Measurements from ENCODE around the gene EXOG.
A peak's percentile ranks its signal among the peaks of the same experiment; 100 is the strongest.

The EXOG gene

DNA sequence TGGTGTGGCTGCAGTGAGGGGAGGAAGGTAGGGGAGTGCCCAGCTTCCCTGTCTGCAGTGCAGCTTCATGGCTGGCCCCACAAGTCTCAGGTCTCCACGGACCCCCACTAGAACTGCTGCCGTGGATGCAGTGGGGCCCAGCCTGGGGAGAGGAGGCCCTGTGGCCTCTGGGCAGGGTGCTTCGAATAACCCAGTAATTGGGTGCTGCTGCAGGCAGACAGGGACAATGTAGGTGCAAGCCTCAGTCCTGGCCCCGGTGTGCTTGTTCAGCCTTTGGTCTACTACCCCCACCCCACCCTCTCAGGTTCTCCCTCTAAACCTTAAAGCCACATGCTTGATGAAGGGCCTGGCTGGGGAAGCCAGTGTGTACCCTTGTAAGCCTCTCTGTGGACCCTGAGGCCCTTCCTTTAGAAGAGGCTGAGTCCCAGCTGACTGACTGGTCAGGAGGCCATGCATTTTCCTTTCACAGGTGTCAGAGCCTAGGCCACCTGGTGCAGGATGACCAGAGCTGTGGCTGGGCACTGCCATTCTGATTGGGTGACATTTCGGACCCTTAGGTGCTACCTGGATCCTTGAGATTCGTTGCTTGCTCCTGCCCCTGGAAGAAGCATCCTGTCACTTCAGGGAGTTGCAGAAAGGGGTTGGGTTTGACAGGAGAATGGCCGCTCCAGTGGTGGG, 21.1 kb upstream of the EXOG start:
- DNase-seq, result no peak

DNA sequence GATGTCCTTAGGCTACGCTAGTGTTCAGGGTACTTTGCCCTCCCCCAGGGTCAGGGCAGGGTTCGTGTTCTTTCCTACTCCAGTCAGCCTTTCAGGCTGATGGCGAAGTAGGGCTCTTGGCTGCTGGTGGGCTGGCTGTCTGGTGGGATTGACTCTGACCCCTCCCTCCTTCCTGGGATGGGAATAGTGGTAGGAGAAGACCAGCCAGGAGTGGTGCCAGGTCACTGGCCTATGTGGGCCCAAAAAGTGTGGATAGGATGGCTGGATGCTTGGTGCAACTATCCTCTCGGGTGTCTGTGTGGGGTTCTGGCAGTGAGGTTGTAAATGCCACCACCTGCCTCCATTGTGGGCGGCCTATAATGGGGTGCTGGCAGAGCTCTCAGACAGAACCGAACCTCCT, 20.4 kb upstream of the EXOG start:
- DNase-seq, result no peak

DNA sequence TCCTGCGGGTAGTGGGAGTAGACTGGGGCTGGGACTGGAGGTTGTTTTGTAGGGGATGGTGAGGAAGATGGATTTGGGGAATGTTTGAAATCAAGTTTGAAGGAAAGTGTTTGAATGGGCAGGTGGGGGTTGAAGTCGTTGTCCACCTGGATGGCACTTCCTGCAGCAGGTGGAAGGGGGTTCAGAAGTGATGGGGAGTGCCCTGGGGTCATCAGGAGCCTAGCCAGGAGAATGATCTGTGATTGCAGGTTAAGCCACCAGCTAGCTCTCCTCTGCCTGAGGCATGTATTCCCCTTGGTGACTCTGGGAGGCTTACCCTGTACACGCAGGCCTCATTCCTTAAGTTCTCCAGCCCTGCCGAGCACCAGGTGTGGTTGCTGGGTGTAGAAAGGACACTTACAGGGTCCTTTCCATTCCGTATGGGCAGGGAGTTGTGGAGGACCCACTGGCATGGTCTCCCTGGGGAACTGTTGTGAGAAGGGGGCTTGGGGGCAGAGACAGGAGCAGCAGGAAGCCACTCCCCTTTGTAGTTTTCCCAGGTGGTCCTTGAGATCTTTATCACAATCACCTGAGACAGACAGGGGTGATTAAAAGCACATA, 19.9 kb upstream of the EXOG start:
- no peak for DNase-seq

DNA sequence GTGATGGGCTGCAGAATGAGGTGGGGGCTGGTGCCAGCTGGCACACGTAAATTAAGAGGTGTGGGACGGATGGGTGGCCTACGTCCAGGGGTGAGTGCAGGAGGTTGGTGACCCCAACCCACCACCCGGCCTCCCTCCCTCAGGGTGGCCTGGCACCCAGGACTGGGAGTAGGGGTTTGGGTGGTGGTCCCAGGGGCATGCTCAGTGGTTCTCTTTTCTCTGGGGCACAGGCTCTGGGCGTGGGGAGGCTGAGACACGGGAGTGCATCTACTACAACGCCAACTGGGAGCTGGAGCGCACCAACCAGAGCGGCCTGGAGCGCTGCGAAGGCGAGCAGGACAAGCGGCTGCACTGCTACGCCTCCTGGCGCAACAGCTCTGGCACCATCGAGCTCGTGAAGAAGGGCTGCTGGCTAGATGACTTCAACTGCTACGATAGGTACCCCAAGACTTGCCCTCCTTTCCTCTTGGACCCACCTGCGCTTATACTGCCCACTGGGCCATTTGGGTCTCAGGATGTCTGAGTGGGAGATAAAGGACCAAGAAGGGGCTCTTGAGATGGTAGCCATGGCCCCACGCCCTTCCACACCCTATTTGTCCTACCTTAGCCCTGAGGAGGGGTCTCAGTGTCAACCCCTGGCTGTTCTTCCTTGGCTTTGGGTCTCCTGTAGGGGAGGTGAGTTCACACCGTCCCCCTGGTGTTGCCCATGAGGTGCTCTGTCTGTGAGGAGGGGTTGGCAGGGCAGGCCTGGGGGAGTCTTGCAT, 18.9 kb upstream of the EXOG start:
- DNase-seq, result no peak

DNA sequence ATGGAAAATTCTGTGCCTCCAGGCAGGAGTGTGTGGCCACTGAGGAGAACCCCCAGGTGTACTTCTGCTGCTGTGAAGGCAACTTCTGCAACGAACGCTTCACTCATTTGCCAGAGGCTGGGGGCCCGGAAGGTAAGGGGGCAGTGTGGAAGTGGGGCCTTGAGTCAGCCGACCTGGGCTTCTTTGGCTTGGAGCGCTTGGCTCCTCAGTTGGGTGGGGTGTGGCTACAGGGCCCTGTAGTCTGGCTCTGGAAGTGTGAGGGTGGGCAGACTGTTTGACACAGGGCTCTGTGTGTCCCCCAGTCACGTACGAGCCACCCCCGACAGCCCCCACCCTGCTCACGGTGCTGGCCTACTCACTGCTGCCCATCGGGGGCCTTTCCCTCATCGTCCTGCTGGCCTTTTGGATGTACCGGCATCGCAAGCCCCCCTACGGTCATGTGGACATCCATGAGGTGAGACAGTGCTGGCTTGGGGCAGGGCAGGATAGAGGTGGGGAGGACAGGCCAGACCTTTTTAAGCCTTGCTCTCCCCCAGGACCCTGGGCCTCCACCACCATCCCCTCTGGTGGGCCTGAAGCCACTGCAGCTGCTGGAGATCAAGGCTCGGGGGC, 18.2 kb upstream of the EXOG start:
- no peak for DNase-seq

DNA sequence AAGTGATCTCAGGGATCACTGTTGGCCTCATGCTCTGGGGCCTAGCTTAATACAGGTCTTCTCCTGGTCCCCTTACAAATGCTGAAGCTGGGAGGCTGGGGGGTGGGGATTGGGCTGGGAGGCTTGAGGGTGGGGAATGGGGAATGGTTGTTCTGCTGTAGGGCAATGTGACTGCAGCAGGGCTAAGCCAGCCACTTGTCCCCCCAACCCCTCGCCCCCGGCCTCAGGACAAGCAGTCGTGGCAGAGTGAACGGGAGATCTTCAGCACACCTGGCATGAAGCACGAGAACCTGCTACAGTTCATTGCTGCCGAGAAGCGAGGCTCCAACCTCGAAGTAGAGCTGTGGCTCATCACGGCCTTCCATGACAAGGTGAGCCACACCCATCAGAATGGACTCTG, 17.2 kb upstream of the EXOG start:
- no peak for DNase-seq

DNA sequence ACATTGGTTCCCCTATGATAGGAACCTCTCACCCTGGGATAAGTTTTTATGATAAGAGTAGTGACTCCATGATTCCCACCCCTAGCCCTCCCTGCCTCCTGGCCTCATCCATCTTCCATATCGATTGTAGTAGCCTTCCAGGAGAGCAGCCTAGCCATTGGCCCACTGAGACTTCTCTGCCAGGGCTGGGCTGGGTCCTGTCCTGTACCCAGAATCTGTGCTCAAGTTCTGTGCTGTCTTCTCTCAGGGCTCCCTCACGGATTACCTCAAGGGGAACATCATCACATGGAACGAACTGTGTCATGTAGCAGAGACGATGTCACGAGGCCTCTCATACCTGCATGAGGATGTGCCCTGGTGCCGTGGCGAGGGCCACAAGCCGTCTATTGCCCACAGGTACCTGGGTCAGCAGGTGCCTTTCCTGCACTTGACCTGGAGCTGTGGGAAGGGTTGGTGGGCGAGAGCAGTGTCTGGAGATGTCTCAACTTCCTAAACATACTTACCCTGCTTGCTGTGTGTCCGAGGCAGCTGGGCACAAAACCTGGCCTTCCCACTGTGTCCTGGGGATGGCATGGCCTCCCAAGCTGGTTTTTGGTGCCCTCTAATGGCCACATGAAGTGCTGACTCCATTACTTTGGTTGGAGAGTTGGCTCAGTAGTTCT, 16.6 kb upstream of the EXOG start:
- DNase-seq, result peak; percentile 74

DNA sequence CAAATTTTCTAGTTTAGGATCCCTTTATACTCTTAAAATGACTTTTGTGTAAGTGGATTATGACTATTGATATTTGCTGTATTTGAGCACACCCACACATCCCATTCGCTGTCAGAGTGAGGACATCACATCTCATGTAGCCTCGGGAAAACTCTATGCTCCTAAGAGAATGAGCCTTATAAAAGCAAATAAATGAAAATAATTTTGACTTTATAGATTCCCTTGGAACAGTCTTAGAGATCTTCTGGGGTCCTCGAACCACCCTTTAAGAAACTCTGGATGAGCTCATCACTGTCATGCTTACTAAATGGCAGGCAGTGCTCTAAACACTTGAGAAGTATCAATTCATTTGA, 16.1 kb upstream of the EXOG start:
- no peak for DNase-seq

DNA sequence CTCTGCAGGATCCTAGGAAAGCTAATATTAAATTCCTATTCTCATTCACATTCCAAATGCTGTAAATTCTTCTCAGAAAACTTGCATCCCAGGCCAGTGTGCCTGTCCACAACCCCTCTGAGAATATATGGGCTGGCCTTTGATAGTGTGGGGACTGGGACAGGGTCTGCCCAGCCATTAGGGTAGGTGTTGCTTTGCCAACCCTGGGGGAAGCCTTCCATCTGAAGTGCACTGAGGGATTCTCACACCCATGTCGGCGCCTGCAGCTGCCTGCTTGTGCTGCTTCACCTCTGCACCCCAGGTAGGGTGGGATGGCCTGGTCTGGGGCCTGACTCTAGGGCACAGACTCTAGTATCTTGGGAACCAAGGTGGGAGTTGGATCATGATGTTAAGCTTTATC, 15.2 kb upstream of the EXOG start:
- DNase-seq, result no peak

DNA sequence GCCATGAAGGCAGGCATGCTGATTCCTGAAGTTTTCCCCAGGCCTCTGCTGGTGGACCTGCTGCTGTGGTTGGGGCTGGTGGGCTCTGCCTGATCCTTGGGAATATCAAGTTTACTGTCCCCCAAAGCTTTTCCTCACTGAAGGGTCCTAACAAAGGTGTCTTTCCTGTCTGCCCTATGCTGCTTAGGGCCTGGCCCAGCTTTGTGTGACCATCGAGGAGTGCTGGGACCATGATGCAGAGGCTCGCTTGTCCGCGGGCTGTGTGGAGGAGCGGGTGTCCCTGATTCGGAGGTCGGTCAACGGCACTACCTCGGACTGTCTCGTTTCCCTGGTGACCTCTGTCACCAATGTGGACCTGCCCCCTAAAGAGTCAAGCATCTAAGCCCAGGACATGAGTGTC, 13.2 kb upstream of the EXOG start:
- no peak for DNase-seq

DNA sequence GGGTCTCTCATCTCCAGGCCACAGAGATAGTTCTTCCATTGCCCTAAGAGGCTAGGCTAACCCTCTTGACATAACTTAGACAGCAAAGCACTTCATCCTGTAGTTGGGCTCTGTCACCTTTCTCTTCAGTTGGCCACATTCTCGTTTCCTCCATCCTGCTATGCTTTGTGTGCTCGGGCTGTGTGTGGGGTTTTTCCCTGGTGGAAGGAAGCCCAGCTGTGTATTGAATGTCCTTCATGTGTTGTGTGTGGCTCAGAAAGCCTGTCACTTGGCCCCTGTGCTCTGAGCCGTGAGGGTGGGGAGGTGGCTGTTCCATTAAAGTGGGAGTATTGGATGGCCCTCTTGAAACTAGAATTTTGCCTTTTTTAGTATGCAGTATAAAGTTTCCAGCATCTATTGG, 8.8 kb upstream of the EXOG start:
- DNase-seq, result no peak

DNA sequence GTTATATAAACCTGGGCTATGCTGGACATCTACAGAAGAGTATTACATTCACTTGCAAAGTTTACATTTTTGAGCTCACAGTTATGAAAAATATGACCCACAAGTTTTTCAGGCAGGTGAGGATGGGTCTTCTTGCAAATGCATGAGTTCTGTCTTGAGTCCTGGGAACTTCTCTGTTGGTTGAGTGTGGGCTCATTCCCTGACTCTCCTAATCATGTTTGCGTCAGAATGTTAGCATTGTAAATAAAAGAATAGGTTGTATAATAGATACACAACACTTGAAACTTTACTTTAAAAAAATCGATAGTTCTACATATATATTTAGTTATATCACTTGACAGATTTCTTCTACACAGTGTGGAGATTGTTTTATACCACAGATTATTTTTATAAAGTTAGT, 7.2 kb upstream of the EXOG start:
- DNase-seq, result no peak

DNA sequence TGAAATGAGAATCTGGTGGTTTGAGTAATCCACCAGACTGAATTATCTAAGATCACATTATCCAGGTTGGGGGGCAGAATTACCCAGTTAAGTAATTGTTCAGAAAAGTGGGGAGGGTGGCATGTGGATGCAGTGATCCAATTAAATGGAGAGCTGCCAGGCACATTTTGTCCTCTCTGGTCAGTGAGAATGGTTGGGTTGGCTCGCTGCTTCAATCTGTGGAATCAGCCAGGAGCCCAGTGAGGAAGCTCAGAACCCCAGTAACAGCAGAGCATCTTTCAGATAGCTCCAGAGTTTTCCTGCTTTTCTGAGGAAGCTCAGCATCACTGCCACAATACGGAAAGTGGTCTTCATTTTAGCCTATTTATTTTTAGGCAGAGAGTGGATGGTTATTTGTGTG, 6.4 kb upstream of the EXOG start:
- no peak for DNase-seq

DNA sequence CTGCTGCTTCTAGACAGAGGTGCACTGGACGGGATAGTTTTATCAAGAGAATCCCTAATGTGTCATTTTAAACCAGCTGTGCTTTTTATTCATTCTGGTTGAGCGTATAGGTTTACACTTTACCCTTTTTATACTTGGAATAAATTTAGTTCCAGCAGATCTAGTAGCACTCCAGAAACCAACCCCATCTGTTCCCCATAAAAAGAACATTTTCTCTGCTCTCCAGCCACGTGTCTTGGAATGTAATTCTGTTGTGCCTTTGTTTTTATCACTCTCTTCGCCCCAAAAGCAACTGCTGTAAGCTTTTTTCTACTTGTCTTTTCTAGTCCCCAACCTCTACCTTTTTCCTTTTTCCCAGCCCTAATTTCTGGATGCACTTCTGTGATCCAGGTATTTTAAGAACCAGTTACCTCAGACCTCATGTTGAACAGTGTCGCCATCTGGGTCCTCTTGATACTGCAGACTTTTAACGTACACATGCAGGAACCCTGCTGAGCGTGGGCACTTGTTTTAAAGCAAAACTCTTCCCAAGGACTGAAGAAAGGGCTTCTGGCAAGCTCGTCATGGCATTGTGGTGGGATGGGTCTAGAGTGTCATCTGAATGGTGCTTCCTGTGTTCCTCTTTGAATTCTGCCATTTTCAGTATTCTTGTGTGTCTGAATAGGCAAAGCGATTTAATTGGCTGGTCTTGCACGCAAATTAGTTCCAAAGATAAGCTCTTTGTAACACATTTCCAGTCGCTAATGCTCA, 5.7 kb upstream of the EXOG start:
- no peak for DNase-seq

DNA sequence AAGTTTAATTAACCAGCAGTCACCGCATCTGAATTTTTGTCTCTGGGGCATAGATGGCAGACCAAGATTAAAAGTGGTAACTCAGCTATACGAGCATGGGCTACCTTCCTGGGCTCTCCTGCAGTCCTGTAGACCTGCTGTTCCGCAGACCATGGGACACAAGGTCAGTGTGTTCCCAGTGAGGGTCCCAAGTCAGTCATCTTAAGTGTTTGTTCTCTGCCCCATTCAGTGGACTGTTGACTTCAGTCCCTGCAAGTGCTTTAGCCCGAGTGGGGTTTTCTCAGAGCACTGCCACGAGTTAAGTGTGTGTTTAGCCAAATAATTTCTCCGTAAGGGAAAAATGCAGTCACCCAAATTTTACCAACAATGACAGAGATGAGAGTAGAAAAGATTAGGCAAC, 4.9 kb upstream of the EXOG start:
- no peak for DNase-seq

DNA sequence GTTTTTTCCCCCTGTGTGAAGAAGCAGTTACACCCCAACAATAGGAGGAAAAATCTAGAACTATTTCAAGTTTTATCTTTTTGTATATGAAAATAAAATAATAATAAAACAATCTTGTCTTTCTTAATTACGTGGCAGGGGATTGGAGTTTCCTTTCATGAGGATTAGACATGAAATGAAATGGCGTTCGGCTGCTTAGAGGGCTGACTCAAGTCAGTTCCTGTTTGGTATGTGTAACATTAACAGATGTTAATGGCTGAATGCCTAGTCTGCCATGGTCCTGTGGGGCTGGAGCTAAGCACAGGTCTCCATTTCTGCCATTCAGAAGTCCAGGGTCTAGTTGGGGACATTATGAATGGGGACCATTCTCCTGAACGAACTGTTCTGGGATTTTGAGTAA, 3.1 kb upstream of the EXOG start:
- DNase-seq, result no peak

DNA sequence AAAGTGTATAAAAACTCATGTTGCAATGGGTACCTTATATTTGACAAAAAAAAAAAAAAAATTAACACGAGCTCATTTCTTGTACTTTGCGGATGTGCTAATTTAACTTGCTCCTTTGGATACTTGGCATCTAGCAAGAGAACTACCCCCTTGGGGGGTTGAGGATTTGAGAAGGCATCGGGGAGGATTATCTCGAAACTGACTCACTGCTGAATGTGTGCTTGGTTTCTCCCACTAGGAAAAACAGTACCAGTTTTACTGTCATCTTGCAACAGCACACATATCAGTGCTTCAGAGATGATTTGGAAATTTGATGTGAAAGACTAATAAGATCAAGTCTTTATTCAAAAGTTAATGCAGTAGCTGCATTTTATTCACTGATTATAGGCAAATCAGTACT, 891 bp downstream of the EXOG start:
- no peak for DNase-seq

DNA sequence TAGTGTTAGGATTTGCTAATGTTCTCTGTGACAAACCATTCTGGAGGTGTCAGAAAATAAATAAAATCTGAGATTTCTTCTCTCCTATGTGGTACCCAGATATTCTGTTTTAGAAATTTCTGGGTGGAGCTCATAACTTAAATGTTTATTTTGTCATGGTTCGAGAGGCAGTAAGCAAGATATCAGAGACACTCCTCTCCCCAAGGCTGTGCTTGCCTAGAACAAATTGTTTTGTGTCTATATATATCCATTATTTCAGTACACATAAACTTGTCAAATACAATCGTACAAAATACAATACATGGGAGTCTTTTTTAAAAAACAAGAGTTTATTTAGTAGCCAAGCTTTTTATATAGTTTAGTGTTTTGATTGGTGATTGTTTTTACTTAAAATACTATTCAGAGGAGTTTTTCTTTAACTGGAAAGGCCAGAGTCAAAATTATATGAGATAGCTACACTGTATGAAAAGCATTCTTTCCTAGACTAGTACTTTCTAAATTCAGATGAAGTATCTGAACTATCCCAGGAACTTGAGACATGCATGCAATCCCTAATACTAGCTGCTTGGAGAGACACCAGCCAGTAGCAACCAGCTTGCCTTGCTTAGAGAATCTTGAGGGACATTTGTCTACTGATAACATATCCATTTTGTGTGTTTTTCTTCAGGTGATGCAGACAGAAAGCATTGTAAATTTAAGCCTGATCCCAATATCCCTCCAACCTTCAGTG, 4.7 kb downstream of the EXOG start:
- no peak for DNase-seq

DNA sequence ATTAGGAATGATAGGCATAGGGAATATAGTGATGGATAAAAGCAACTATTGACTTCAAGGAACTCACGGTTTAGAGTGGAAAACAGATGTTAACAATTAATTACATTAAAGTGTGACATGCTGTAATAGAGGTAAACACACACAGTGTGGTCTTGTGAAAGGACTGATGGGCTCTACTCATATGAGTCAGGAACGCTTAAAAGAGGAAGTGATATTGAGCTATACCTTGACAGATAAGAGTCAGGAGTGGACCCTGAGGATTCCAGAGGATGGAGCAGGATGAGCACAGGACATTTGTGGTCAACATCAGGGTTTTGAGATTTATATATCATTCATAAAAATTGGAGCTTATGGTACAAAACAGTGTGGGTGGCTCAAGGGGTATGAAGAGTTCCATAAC, 11.0 kb downstream of the EXOG start:
- no peak for DNase-seq

DNA sequence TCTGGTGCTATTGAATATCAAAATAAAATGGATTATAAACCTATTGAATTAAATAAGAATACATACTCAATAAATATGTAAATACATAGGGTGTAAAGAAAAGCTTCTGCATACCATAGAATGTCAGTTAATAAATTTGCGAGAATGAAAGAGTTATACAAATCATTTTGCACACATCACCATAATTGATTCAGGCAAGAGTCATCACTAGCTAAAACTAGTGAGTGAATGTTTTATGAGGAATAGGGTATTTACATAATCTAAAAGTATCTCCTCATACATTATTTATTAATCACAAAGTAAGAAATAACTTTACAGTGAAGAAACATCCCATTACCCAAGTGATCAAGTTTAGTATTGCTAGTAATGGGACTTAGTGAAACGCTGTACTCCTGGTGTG, 13.6 kb downstream of the EXOG start:
- DNase-seq, result no peak

DNA sequence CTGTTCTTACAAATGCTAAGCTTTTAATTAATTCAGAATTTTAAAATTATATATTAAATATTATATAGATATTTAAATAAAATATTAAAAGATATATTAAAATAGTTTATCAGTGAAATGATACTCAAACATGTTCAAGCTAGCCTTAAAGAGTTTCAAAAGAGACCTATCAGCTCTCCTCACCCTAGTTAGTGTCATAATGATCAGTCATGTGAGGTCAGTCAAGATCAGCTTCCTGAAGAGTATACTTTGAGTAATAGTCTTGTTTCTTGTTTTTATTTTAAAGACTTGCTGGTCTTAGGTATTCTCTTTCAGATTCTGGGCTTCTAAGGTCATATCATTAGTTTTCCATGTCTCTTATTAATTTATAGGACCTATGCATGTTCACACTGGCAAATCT, 14.5 kb downstream of the EXOG start:
- no peak for DNase-seq

DNA sequence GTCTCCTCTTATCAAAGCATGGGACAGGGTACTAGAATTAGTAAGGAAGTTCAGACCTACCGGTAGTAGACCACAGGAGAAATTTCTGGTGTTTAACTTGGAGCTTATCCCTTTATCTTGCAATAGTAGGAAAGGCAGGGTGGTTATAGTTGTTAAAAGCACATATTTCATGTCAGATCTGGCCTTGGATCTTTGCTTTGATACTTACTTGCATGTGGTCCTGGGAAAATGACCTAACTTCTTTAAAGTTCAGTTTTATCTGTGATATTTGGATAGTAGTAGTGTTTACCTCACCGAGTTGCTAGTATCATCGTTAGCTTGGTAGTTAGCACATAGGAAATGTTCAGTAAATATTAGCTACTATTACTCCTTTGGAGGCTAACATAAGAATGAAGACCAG, 15.4 kb downstream of the EXOG start:
- no peak for DNase-seq

All from activated effector memory CD4-positive, alpha-beta T cell treated with anti-CD3 and anti-CD28 coated beads, Interleukin-2, amount 50 U/mL, for 16 hours (primary cell).